NCI-H187 treated with DMSO at 0.1 percent for 48 hours (cell line): ENCODE measurements around the gene GPX4.

Source experiments
- DNase-seq: peaks from one replicate; lab custom pipeline; 2025; lab: John Stamatoyannopoulos, UW

The GPX4 gene

DNA sequence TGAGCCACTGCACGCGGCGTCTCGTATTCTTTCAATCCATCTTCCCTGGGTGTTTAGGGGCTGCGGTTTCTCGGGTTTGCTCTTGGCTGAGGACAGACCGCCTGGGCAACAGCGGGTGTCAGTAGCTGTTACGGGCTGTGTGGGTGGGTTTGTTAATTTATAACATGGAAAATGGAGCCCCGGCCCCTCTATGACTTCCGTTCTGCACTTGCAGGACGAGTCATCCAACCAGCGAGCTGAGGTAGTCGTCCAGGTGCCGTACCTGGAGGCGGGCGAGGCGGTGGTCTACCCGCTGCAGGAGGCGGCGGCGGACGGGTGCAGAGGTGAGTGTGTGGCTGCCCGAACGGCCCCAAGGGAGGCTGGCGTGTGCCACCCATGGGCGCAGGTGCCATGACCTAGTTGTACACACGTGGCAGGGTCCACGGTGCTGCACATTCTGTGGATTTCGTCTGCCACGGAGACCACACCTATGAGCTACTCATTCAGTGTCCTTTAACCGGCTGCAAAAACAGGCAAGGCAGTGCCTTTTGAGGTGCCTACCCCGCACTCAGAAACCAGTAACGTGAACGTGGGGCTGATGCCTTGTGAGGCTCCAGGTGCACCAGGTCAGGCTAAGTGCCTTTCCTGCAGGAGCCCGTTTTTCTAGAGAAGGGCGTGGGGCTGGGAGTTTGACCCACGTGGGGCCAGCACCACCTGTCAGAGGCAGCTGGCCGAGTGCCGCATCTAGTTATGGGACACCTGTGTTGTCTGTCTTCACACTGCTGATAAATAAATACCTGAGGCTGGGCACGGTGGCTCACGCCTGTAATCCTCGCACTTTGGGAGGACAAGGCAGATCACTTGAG, 19.5 kb upstream of the GPX4 start:
- no peak for DNase-seq

GRCh38 chr19:1085053-1085658, 18.6 kb upstream of the GPX4 start:
- no peak for DNase-seq

- DNase-seq = no peak
These were observed 17.9 kb upstream of the GPX4 start for GRCh38 chr19:1085676-1086442.

DNA sequence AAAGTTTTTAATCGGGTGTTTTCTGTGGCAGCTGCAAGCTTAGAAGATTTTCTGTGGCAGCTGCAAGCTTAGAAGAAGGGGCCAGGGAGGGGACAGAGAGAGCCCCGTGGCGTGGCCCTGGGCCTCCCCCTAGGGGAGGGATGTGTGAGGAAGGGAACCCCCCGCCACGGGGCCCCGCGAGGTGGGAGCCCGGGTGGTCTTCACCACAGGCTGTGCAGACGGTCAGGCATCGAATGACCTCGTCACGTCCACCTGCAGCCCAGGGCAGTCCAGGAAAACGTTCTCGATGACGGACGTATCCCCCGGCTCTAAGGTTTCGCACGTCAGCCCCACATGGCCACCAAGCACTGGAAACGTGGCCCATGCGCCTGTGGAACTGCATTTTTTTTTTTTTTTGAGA, 17.2 kb upstream of the GPX4 start:
- DNase-seq = no peak

- DNase-seq = no peak
These were observed 15.9 kb upstream of the GPX4 start for GRCh38 chr19:1087813-1088415.

DNA sequence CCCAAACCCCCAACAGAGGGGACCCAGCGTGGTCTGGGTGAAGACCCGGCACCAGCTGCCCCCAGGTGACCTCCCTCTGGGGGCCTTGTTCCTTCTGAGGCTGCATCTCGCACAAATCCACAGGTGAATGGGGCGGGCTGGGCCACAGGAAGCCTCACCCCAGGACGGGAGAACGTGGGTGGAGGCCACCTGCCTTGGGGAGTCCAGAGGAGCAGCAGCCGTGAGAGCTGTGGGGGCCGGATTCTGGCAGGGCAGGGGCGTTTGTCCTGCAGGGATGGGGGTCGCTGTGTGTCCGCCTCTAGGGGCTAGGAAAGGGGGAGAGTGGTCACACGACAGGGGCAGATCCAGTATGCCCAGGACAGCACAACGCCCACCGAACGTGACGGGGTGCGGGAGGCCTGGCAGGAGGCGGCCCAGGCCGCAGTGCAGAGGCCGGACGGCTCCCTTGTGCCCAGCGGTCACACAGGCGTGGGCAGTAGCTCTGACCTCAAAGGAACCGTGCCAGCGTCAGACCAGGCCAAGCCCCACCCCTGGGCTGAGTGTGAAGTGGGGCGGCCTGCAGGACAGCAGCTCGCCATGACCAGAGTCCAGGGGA, 15.3 kb upstream of the GPX4 start:
- DNase-seq = no peak

- no peak for DNase-seq
These were observed 14.5 kb upstream of the GPX4 start for GRCh38 chr19:1089126-1089771.

DNA sequence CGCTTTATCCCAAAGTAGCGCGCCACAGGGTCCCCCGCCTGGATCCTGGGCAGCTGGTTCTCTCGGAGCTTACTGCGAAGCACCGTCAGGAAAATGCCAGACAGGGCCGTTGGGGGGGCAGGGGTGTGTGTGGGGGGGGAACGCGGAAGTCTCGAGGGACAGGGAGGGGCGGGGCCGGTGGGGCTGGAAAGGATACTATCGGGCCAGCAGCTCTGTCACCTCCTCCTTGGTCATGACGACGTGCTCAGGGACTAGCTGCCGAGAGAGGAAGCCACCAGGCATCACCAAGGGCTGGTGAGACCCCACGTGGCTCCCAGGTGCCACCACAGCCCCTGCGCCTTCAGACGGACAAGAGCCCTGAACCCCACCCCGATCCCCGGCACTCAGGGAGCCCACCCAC, 13.9 kb upstream of the GPX4 start:
- no peak for DNase-seq

GRCh38 chr19:1090731-1091543, 12.9 kb upstream of the GPX4 start:
- no peak for DNase-seq

DNA sequence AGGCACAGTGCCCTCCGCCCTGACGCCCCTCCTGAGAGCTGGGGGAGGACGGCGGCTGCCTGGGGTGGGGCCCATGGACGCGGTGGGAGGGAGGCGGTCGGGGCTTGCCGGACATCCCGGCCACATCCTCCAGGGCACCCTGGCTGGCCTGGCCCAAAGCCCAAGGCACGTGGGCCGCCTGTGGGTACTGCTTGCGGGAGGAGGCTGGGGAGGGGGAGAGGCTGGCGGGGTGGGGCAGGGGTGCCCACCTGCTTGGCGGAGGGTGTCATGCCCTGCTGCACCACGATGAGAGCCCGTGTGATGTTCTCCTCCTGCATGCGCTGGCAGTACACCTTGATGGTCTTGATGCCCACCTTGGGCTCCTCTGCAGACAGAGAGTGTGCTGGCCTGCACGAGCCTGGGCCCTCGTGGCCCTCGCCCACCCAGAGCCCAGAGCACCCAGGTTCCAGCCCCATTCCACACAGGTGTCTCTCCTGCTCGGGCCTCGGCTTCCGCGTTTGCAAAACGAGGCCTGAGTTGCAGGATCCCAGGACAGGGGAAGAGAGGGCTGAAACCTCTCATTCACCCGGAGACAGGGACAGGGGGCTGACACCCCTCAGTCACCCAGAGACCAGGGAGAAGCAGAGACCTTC, 12.1 kb upstream of the GPX4 start:
- no peak for DNase-seq

- DNase-seq = no peak
These were observed 10.5 kb upstream of the GPX4 start for GRCh38 chr19:1093330-1093729.

GRCh38 chr19:1093811-1094553, 9.8 kb upstream of the GPX4 start:
- DNase-seq = no peak

DNA sequence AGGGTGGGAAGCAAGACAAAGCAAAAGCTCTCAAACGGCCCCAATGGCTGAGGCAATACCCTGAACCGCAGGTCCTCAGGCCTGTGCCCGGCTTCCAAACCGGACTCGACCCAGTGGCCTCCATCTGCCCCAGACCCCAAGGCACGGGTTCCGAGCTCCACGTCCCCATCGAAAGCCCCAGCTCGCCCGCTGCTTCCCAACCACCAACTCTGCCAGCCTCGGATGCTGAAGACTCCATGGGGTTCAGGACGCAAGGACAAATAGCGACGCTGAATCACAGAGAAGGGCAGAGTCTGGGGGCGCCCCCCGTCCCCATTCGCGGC, 9.2 kb upstream of the GPX4 start:
- DNase-seq = no peak

- peak; percentile 88 for DNase-seq
These were observed 8.7 kb upstream of the GPX4 start, which contains the start of gene POLR2E for GRCh38 chr19:1094978-1095701. Gene POLR2E (minus strand): TSS chr19:1095375. CDS start chr19:1095315, 60 bp downstream.

DNA sequence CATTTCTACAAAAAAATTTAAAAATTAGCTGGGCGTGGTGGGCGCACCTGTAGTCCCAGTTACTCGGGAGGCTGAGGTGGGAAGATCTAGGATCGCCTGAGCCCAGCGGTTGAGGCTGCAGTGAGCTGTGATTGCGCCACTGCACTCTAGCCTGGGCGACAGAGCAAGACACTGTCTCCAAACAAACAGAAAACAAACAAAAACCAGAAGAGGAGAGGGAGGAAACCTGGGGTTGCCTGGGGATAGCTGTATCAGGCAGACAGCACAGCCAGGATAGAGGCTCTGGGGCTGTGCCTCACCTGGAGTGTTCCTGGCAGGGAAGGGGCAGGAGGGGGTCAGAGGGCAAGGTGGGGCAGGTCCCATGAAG, 6.0 kb upstream of the GPX4 start:
- no peak for DNase-seq

- DNase-seq = no peak
These were observed 5.4 kb upstream of the GPX4 start for GRCh38 chr19:1098177-1099051.

GRCh38 chr19:1101337-1101698, 2.5 kb upstream of the GPX4 start:
- no peak for DNase-seq
